C4-2B (cell line): ENCODE results near the gene PDHX.

Source experiments
- CTCF ChIP-seq: fragments of 450-650 bp; conservative IDR thresholded peaks from 2 replicates; pipeline ENCODE4 v1.5.1; 2017; ENCODE audit warnings: mild to moderate bottlenecking
- ZFX ChIP-seq: fragments of 450-650 bp; IDR thresholded peaks from 2 replicates; pipeline ENCODE4 v1.6.1; 2017

- TF ChIP-seq CTCF (no peak), ZFX (no peak)
Measured at GRCh38 chr11:34975482-34975881, 59.1 kb downstream of the PDHX start.
